NB4 (cell line): ENCODE measurements around the gene MED13L.
"Not testable (repeated sequence)": the region's sequence is repeated elsewhere in the genome, so short reads cannot be mapped to it uniquely, and the experiment has no call there.

Experiments used
- DNase-seq: peaks from one replicate; pipeline ENCODE4 v3.0.0; 2010; ENCODE audit warnings: low read depth
- H3K4me3 ChIP-seq: one replicate; pipeline ENCODE4 v1.5.1; 2011; ENCODE audit warnings: mild to moderate bottlenecking, low read depth, low read length, moderate library complexity
- MYC ChIP-seq: IDR thresholded peaks from 2 replicates; pipeline ENCODE4 v1.6.1; 2011; ENCODE audit warnings: low read depth, low read length
- POLR2A ChIP-seq: IDR thresholded peaks from 2 replicates; pipeline ENCODE4 v1.6.1; 2011; ENCODE audit warnings: mild to moderate bottlenecking; ENCODE audit not compliant: insufficient read length; ENCODE audit errors: extremely low read depth
- TF ChIP-seq, protein P1 (sequence below): IDR thresholded peaks from 2 replicates; pipeline ENCODE4 v1.6.1; 2011; ENCODE audit warnings: low read depth, low read length
- TF ChIP-seq, protein P2 (sequence below): IDR thresholded peaks from one replicate; pipeline ENCODE4 v1.5.1; 2012; ENCODE audit warnings: low read depth, low read length

MED13L gene

DNA sequence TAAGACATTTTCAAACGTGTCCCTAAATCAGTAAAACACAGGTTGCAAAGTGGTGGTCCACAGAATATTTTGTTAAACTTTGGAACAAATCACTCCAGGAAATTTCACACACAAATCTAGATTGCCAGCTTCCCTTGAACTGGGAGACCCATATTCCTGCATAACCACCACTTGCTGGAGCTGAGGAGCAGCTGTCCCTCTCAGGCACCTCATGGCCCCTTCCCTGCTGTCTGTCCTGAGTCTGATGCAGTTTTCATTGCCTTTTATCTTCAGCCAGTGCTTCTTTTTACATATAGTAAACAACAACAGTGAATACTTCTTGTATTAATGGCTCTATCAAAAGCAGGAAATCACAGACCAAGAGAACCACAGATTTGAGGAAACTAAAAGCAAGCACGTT is 289.3 kb downstream of the MED13L start:
- no peak for DNase-seq
- H3K4me3 ChIP-seq = no peak overlapping the region
- TF ChIP-seq, protein P1, sequence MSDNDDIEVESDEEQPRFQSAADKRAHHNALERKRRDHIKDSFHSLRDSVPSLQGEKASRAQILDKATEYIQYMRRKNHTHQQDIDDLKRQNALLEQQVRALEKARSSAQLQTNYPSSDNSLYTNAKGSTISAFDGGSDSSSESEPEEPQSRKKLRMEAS = no peak
- TF ChIP-seq MYC = no peak
- TF ChIP-seq, protein P2, sequence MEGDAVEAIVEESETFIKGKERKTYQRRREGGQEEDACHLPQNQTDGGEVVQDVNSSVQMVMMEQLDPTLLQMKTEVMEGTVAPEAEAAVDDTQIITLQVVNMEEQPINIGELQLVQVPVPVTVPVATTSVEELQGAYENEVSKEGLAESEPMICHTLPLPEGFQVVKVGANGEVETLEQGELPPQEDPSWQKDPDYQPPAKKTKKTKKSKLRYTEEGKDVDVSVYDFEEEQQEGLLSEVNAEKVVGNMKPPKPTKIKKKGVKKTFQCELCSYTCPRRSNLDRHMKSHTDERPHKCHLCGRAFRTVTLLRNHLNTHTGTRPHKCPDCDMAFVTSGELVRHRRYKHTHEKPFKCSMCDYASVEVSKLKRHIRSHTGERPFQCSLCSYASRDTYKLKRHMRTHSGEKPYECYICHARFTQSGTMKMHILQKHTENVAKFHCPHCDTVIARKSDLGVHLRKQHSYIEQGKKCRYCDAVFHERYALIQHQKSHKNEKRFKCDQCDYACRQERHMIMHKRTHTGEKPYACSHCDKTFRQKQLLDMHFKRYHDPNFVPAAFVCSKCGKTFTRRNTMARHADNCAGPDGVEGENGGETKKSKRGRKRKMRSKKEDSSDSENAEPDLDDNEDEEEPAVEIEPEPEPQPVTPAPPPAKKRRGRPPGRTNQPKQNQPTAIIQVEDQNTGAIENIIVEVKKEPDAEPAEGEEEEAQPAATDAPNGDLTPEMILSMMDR = no peak
- TF ChIP-seq POLR2A = no peak

GRCh38 chr12:115984616-115985015 is 292.9 kb downstream of the MED13L start:
- no peak for DNase-seq
- no peak for TF ChIP-seq POLR2A
- TF ChIP-seq, protein P1 = no peak
- TF ChIP-seq MYC = no peak
- TF ChIP-seq, protein P2 = no peak
- H3K4me3 ChIP-seq = no peak overlapping the region

DNA sequence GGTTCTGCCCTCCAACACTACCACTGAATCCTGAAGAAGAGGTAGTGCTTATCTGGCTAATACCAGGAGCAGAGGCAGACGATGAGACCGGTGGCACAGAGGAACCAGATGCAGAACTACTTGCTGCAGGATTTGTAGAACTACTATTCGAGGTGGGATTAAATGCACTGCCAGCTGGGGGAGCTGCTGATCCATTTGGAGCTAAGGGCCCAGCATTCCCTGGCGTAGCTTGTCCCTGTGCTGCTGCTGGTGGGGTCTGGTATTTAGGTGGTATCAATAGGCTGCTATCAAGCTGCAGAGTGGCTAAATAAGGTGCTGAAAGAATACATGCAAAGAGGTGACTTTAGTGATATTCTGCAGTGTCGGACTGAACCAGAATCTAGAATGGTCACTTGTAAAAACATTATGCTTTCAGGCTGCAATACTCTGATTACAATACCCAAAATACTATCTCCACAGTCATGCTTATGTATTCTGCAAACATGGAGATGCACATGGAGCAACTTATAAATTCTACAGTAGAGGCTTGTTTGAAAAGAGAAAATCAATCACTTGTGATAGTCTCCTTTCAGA is 294.2 kb downstream of the MED13L start:
- no peak overlapping the region for H3K4me3 ChIP-seq
- DNase-seq = peak; percentile 55
- TF ChIP-seq, protein P2 = peak; percentile 37
- TF ChIP-seq MYC = no peak

DNA sequence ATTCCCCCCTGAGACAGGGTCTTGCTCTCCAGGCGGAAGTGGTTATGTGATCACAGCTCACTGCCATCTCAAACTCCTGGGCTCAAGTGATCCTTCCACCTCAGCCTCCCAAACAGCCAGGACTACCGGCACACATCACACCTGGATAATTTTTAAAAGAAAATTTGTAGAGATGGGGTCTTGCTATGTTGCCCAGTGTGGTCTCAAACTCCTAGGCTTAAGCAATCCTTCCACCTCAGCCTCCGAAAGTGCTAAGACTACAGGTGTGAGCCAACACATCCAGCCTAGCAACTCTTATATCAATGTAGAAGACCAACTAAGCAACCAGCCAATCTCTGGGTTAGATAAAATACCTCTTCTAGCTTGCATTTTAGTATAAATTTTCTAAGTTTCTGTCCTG is 297.2 kb downstream of the MED13L start:
- TF ChIP-seq POLR2A (no peak), MYC (no peak)
- TF ChIP-seq, protein P2 = no peak
- TF ChIP-seq, protein P1 = no peak
- no peak overlapping the region for H3K4me3 ChIP-seq
- DNase-seq = no peak

DNA sequence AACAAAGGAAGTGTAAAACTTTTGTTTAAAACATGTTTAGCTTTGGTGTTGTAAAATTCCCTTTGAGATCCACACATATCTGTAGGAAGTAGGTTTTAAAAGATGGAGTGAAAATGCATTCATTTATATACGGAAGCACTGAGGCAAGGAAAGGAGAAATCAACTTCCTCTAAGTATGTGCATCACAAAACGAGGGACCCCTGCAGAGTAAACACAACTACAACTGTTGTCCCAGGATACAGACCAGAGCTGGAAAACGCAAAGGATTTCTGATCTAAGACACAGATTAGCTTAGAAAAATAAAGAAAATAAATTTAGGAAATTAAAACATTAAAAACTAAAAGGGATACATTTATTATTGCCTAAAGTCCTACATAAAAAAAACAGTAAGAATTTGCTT is 297.6 kb downstream of the MED13L start:
- H3K4me3 ChIP-seq = no peak overlapping the region
- DNase-seq = no peak
- TF ChIP-seq, protein P2 = no peak
- TF ChIP-seq POLR2A = no peak
- TF ChIP-seq MYC = no peak
- TF ChIP-seq, protein P1 = no peak

- H3K4me3 ChIP-seq = no peak overlapping the region
- no peak for DNase-seq
- TF ChIP-seq, protein P1 = no peak
- TF ChIP-seq, protein P2 = no peak
- TF ChIP-seq POLR2A (no peak), MYC (no peak)
Observed at GRCh38 chr12:115979351-115979750, 298.1 kb downstream of the MED13L start.

DNA sequence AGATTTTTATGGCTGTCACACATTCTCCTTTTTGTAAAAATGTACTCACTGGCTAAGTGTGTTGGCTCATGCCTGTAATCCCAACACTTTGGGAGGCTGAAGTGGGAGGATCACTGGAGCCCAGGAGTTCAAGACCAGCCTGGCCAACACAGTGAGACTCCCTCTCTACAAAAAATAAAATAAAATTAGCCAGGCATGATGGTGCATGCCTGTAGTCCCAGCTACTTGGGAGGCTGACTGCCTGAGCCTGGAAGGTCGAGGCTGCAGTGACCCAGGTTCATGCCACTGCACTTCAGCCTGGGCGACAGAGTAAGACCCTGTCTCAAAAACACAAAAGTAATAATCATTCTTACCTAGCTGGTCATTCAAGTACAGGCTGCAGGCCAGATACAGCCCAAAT is 300.7 kb downstream of the MED13L start:
- not testable (repeated sequence) for DNase-seq, H3K4me3 ChIP-seq
